PC-3 (cell line): Measurements from ENCODE around the gene CD82. TPM values are rescaled to one million over a fixed set of nuclear protein-coding genes. Genes with fewer than 3 reads are reported as not detected.

Experiments used
- ATAC-seq: fragments of 200-7000 bp; cut with Tn5 transposase; 2 replicates; pipeline ENCODE4 v1.9.1; 2020; ENCODE audit warnings: mild to moderate bottlenecking, moderate library complexity
- BruUV-seq: library from RNA; stranded (reverse); fragments of 400-500 nt; replicated peaks from 2 replicates; lab custom pipeline; 2021; lab: Mats Ljungman, UMichigan
- CTCF ChIA-PET: fragments of 300-600 bp; sonication (Branson Sonifier 250); formaldehyde crosslinking; loops from one replicate; lab custom pipeline; 2022; ENCODE audit warnings: antibody characterized with exemption; lab: Charles Lee
- POLR2A ChIA-PET: fragments of 300-600 bp; sonication (Branson Sonifier 250); formaldehyde crosslinking; loops from one replicate; lab custom pipeline; 2022; ENCODE audit warnings: antibody characterized with exemption; ENCODE audit not compliant: unreplicated experiment; lab: Charles Lee
- DNase-seq: peaks from one replicate; pipeline ENCODE4 v3.0.0-alpha.2; 2015
- H2AFZ ChIP-seq: fragments of 300-600 bp; sonication (generic); 2 replicates; pipeline ENCODE4 v1.6.0; 2016; ENCODE audit warnings: antibody characterized with exemption, low read length
- H3F3A ChIP-seq: fragments of 300-600 bp; sonication (generic); one replicate; pipeline ENCODE4 v1.6.0; 2017; ENCODE audit warnings: antibody characterized with exemption, low read length, control low read depth, mild to moderate bottlenecking; ENCODE audit not compliant: unreplicated experiment
- H3K27ac ChIP-seq: fragments of 300-600 bp; sonication (generic); 2 replicates; pipeline ENCODE4 v1.5.1; 2016; ENCODE audit warnings: mild to moderate bottlenecking, low read length
- H3K27me3 ChIP-seq: fragments of 300-600 bp; sonication (generic); 2 replicates; pipeline ENCODE4 v1.6.1; 2016; ENCODE audit warnings: low read length, mixed read lengths
- H3K36me3 ChIP-seq: fragments of 300-600 bp; sonication (generic); 2 replicates; pipeline ENCODE4 v1.6.1; 2016; ENCODE audit warnings: low read depth, mixed run types, low read length, mixed read lengths
- H3K4me1 ChIP-seq: fragments of 300-600 bp; sonication (generic); 2 replicates; pipeline ENCODE4 v1.5.1; 2016; ENCODE audit warnings: low read length; ENCODE audit not compliant: insufficient read depth
- H3K4me2 ChIP-seq: fragments of 300-600 bp; sonication (generic); 2 replicates; pipeline ENCODE4 v1.6.0; 2016; ENCODE audit warnings: low read length
- H3K4me3 ChIP-seq: fragments of 300-600 bp; sonication (generic); 2 replicates; pipeline ENCODE4 v1.5.1; 2016; ENCODE audit warnings: mild to moderate bottlenecking, low read length, mixed read lengths
- H3K79me2 ChIP-seq: fragments of 300-600 bp; sonication (generic); 2 replicates; pipeline ENCODE4 v1.6.1; 2017; ENCODE audit warnings: low read length, mixed read lengths
- H3K9ac ChIP-seq: fragments of 300-600 bp; sonication (generic); 2 replicates; pipeline ENCODE4 v1.6.0; 2016; ENCODE audit warnings: mild to moderate bottlenecking, low read length
- H3K9me2 ChIP-seq: fragments of 300-600 bp; sonication (generic); replicated peaks from 2 replicates; pipeline ENCODE4 v1.6.1; 2016; ENCODE audit warnings: mixed run types, low read length, mixed read lengths
- H3K9me3 ChIP-seq: fragments of 300-600 bp; sonication (generic); 2 replicates; pipeline ENCODE4 v1.6.1; 2016; ENCODE audit warnings: low read length, mixed read lengths
- H4K20me1 ChIP-seq: fragments of 300-600 bp; sonication (generic); 2 replicates; pipeline ENCODE4 v1.6.1; 2016; ENCODE audit warnings: low read length, mixed read lengths
- CTCF ChIP-seq: fragments of 300-600 bp; sonication (generic); conservative IDR thresholded peaks from 2 replicates; pipeline ENCODE4 v1.5.1; 2017; ENCODE audit warnings: antibody characterized with exemption, low read depth, mild to moderate bottlenecking, low read length
- EZH2 ChIP-seq: fragments of 300-600 bp; sonication (generic); IDR thresholded peaks from one replicate; pipeline ENCODE4 v1.6.1; 2017; ENCODE audit warnings: antibody characterized with exemption, mild to moderate bottlenecking, low read length; ENCODE audit not compliant: unreplicated experiment
- EZH2phosphoT487 ChIP-seq: fragments of 300-600 bp; sonication (generic); IDR thresholded peaks from 2 replicates; pipeline ENCODE4 v1.6.1; 2018; ENCODE audit warnings: mild to moderate bottlenecking, antibody characterized with exemption, low read length, borderline replicate concordance
- intact Hi-C: fragments of 100-400 bp; cut with micrococcal nuclease; formaldehyde crosslinking; loops from 2 replicates; pipeline ENCODE4 v1.9.0; 2023
- total RNA-seq: library from RNA; depleted of rRNA; stranded (reverse); fragments of >200 nt; gene quantifications from 2 replicates; pipeline ENCODE4 v1.2.3, GENCODE V29; 2014

CD82 gene
- total RNA-seq, 1 experiment from 2014 or later: 5.0 TPM

GRCh38 chr11:44573333-44573732 is 7.9 kb downstream of the CD82 start:
- no peaks in the 10 kb centered on the region for H3K79me2 ChIP-seq
- H3K36me3 ChIP-seq: no peaks in the 10 kb centered on the region
- no peaks in the 10 kb centered on the region for H3F3A ChIP-seq
- H3K4me1 ChIP-seq: peaks cover 20% of the 10 kb centered on the region
- no peaks in the 10 kb centered on the region for H3K9me3 ChIP-seq
- H3K9ac ChIP-seq: no peak overlapping the region
- no peak overlapping the region for H3K27ac ChIP-seq
- H2AFZ ChIP-seq: no peak overlapping the region
- H3K9me2 ChIP-seq: no peaks in the 10 kb centered on the region
- H3K27me3 ChIP-seq: no peaks in the 10 kb centered on the region
- DNase-seq (no peak), ATAC-seq (no peak)
- ChIA-PET POLR2A (no interaction called here), CTCF (no interaction called here)
- BruUV-seq: no TSS peak
- no peak overlapping the region for H3K4me2 ChIP-seq
- intact Hi-C loops: no loop called here
- TF ChIP-seq EZH2phosphoT487 (no peak), EZH2 (no peak), CTCF (no peak)
- H3K4me3 ChIP-seq: no peak overlapping the region
- H4K20me1 ChIP-seq: no peaks in the 10 kb centered on the region

GRCh38 chr11:44574610-44575287 is 9.3 kb downstream of the CD82 start:
- Histone ChIP-seq H3K36me3 (no peaks in the 10 kb centered on the region), H3K27me3 (no peaks in the 10 kb centered on the region), H3K9me2 (no peaks in the 10 kb centered on the region), H2AFZ (no peak overlapping the region), H3K4me2 (no peak overlapping the region), H3K9ac (no peak overlapping the region), H3K9me3 (no peaks in the 10 kb centered on the region), H3K27ac (0 out of 2 replicates have a peak overlapping the region, but pooled peaks have one; percentile 2), H3K79me2 (no peaks in the 10 kb centered on the region), H3K4me3 (no peak overlapping the region), H4K20me1 (no peaks in the 10 kb centered on the region), H3K4me1 (peaks cover 8% of the 10 kb centered on the region; the same call in 1 of the 2 replicates), H3F3A (no peaks in the 10 kb centered on the region)
- DNase-seq (peak; percentile 57), ATAC-seq (no peak)
- TF ChIP-seq EZH2 (no peak), EZH2phosphoT487 (no peak), CTCF (no peak)
- ChIA-PET CTCF (no interaction called here), POLR2A (no interaction called here)
- intact Hi-C loops: no loop called here
- BruUV-seq: no TSS peak

GRCh38 chr11:44575288-44575672 is 9.8 kb downstream of the CD82 start:
- H3K4me2 ChIP-seq: no peak overlapping the region
- H3K27ac ChIP-seq: 0 out of 2 replicates have a peak overlapping the region, but pooled peaks have one; percentile 2

More at GRCh38 chr11:44575288-44575672, 9.8 kb downstream of the CD82 start:
- Histone ChIP-seq H2AFZ (no peak overlapping the region), H3K9me2 (no peaks in the 10 kb centered on the region), H3K79me2 (no peaks in the 10 kb centered on the region), H4K20me1 (no peaks in the 10 kb centered on the region), H3K27me3 (no peaks in the 10 kb centered on the region), H3F3A (no peaks in the 10 kb centered on the region), H3K9me3 (no peaks in the 10 kb centered on the region), H3K9ac (no peak overlapping the region), H3K4me3 (no peak overlapping the region), H3K4me1 (peaks cover 8% of the 10 kb centered on the region; the same call in 1 of the 2 replicates), H3K36me3 (no peaks in the 10 kb centered on the region)
- BruUV-seq: no TSS peak
- ChIA-PET POLR2A (no interaction called here), CTCF (no interaction called here)
- no peak for ATAC-seq
- TF ChIP-seq CTCF: no peak
- TF ChIP-seq EZH2: no peak
- DNase-seq: no peak
- intact Hi-C loops: no loop called here
